HG03064 (cell line): Measurements from ENCODE around the gene FOXK1.
"Not testable (repeated sequence)": the region's sequence is repeated elsewhere in the genome, so short reads cannot be mapped to it uniquely, and the experiment has no call there.

Experiments used
- ATAC-seq: cut with Tn5 transposase; IDR thresholded peaks from one replicate; pipeline ENCODE4 v1.9.1; 2021; ENCODE audit warnings: low read depth; ENCODE audit not compliant: unreplicated experiment

The FOXK1 gene

GRCh38 chr7:4781366-4782069, 99.4 kb downstream of the FOXK1 start:
- ATAC-seq: no peak

GRCh38 chr7:4782333-4783291, 100.5 kb downstream of the FOXK1 start:
- ATAC-seq: no peak

- ATAC-seq: no peak
These were observed 101.2 kb downstream of the FOXK1 start for GRCh38 chr7:4783292-4783652.

GRCh38 chr7:4783762-4784351, 101.8 kb downstream of the FOXK1 start:
- ATAC-seq: no peak

- ATAC-seq: no peak
These were observed 102.7 kb downstream of the FOXK1 start for GRCh38 chr7:4784799-4785198.

GRCh38 chr7:4785371-4785770, 103.3 kb downstream of the FOXK1 start:
- no peak for ATAC-seq

GRCh38 chr7:4786015-4786414, 103.9 kb downstream of the FOXK1 start:
- ATAC-seq: no peak

- ATAC-seq: no peak
These were observed 105.4 kb downstream of the FOXK1 start for GRCh38 chr7:4787541-4787940.

GRCh38 chr7:4787947-4788626, 106.0 kb downstream of the FOXK1 start:
- ATAC-seq: no peak

- ATAC-seq: no peak
These were observed 106.6 kb downstream of the FOXK1 start for GRCh38 chr7:4788627-4789189.

- no peak for ATAC-seq
These were observed 107.3 kb downstream of the FOXK1 start for GRCh38 chr7:4789194-4790077.

GRCh38 chr7:4790078-4790465, 108.0 kb downstream of the FOXK1 start:
- no peak for ATAC-seq

GRCh38 chr7:4790516-4790991, 108.5 kb downstream of the FOXK1 start:
- ATAC-seq: no peak

GRCh38 chr7:4791101-4791737, 109.1 kb downstream of the FOXK1 start:
- ATAC-seq: no peak

- ATAC-seq: no peak
These were observed 109.8 kb downstream of the FOXK1 start for GRCh38 chr7:4791738-4792536.

GRCh38 chr7:4792537-4793126, 110.5 kb downstream of the FOXK1 start:
- no peak for ATAC-seq

- ATAC-seq: not testable (repeated sequence)
These were observed 111.4 kb downstream of the FOXK1 start for GRCh38 chr7:4793385-4793993.
